Measurements from ENCODE around the gene CFAP73.

Gene CFAP73

GRCh38 chr12:113149361-113150150 lies at the start of gene CFAP73:
CFAP73 (plus strand) TSS chr12:113149724; CDS start chr12:113149858, 134 bp downstream.
- peak; percentile 80 for DNase-seq (ENCODE audit: low read depth)

GRCh38 chr12:113099764-113100163 lies 49.8 kb upstream of the CFAP73 start:
- DNase-seq (ENCODE audit: low read depth), result no peak

- no peak for DNase-seq (ENCODE audit: low read depth)
Measured at GRCh38 chr12:113101751-113102150, 47.8 kb upstream of the CFAP73 start.

- DNase-seq (ENCODE audit: low read depth), result no peak
Measured at GRCh38 chr12:113102811-113103210, 46.7 kb upstream of the CFAP73 start.

- no peak for DNase-seq (ENCODE audit: low read depth)
Measured at GRCh38 chr12:113103756-113104450, 45.6 kb upstream of the CFAP73 start.

GRCh38 chr12:113104953-113105510 lies 44.5 kb upstream of the CFAP73 start:
- DNase-seq (ENCODE audit: low read depth), result no peak

- no peak for DNase-seq (ENCODE audit: low read depth)
Measured at GRCh38 chr12:113105606-113106271, 43.8 kb upstream of the CFAP73 start.

- no peak for DNase-seq (ENCODE audit: low read depth)
Measured at GRCh38 chr12:113106361-113106760, 43.2 kb upstream of the CFAP73 start.

- DNase-seq (ENCODE audit: low read depth), result no peak
Measured at GRCh38 chr12:113108308-113108707, 41.2 kb upstream of the CFAP73 start.

GRCh38 chr12:113109360-113109759 lies 40.2 kb upstream of the CFAP73 start:
- no peak for DNase-seq (ENCODE audit: low read depth)

GRCh38 chr12:113109872-113110599 lies 39.5 kb upstream of the CFAP73 start:
- no peak for DNase-seq (ENCODE audit: low read depth)

- DNase-seq (ENCODE audit: low read depth), result no peak
Measured at GRCh38 chr12:113111247-113111646, 38.3 kb upstream of the CFAP73 start.

- DNase-seq (ENCODE audit: low read depth), result no peak
Measured at GRCh38 chr12:113112043-113112899, 37.3 kb upstream of the CFAP73 start.

- no peak for DNase-seq (ENCODE audit: low read depth)
Measured at GRCh38 chr12:113113397-113113796, 36.1 kb upstream of the CFAP73 start.

GRCh38 chr12:113114447-113115178 lies 34.9 kb upstream of the CFAP73 start:
- DNase-seq (ENCODE audit: low read depth), result no peak

- DNase-seq (ENCODE audit: low read depth), result no peak
Measured at GRCh38 chr12:113115455-113116126, 33.9 kb upstream of the CFAP73 start.

GRCh38 chr12:113116875-113117274 lies 32.6 kb upstream of the CFAP73 start:
- DNase-seq (ENCODE audit: low read depth), result no peak

- peak; percentile 32 for DNase-seq (ENCODE audit: low read depth)
Measured at GRCh38 chr12:113117684-113118083, 31.8 kb upstream of the CFAP73 start.

GRCh38 chr12:113118142-113118541 lies 31.4 kb upstream of the CFAP73 start:
- DNase-seq (ENCODE audit: low read depth), result no peak

All from fibroblast of gingiva (primary cell).